GM21360 (cell line): ENCODE measurements around the gene ZNF41.
"Not testable (repeated sequence)": the region's sequence is repeated elsewhere in the genome, so short reads cannot be mapped to it uniquely, and the experiment has no call there.

Experiments
- ATAC-seq: cut with Tn5 transposase; IDR thresholded peaks from one replicate; pipeline ENCODE4 v1.9.1; 2021; ENCODE audit warnings: mild to moderate bottlenecking, moderate library complexity; ENCODE audit not compliant: unreplicated experiment

ZNF41 gene

GRCh38 chrX:47492133-47492532 is 9.1 kb upstream of the ZNF41 start:
- not testable (repeated sequence) for ATAC-seq

GRCh38 chrX:47489507-47490275 is 6.7 kb upstream of the ZNF41 start:
- ATAC-seq: no peak

GRCh38 chrX:47484885-47485284 is 1.9 kb upstream of the ZNF41 start:
- ATAC-seq: no peak

- ATAC-seq: no peak
Measured at GRCh38 chrX:47483306-47484268, 565 bp upstream of the ZNF41 start.

GRCh38 chrX:47482065-47482511 is 934 bp downstream of the ZNF41 start:
- peak; percentile 8 for ATAC-seq

GRCh38 chrX:47481160-47481559 is 1.9 kb downstream of the ZNF41 start:
- ATAC-seq: no peak

GRCh38 chrX:47480576-47480975 is 2.4 kb downstream of the ZNF41 start:
- ATAC-seq: no peak

- no peak for ATAC-seq
Measured at GRCh38 chrX:47475476-47475875, 7.5 kb downstream of the ZNF41 start.

GRCh38 chrX:47467106-47467505 is 15.9 kb downstream of the ZNF41 start:
- ATAC-seq: no peak

- ATAC-seq: no peak
Measured at GRCh38 chrX:47460561-47460960, 22.5 kb downstream of the ZNF41 start.

GRCh38 chrX:47458528-47458927 is 24.5 kb downstream of the ZNF41 start:
- no peak for ATAC-seq

GRCh38 chrX:47456080-47456479 is 26.9 kb downstream of the ZNF41 start:
- no peak for ATAC-seq

- no peak for ATAC-seq
Measured at GRCh38 chrX:47452112-47452511, 30.9 kb downstream of the ZNF41 start.

GRCh38 chrX:47448165-47448806 is 34.7 kb downstream of the ZNF41 start:
- ATAC-seq: no peak

GRCh38 chrX:47447607-47448006 is 35.4 kb downstream of the ZNF41 start:
- no peak for ATAC-seq

GRCh38 chrX:47446971-47447370 is 36.1 kb downstream of the ZNF41 start:
- no peak for ATAC-seq

GRCh38 chrX:47446431-47446830 is 36.6 kb downstream of the ZNF41 start:
- ATAC-seq: no peak

GRCh38 chrX:47430925-47431324 is 52.1 kb downstream of the ZNF41 start:
- ATAC-seq: no peak

GRCh38 chrX:47422444-47422843 is 60.6 kb downstream of the ZNF41 start:
- no peak for ATAC-seq

- ATAC-seq: no peak
Measured at GRCh38 chrX:47420962-47421361, 62.1 kb downstream of the ZNF41 start.

- no peak for ATAC-seq
Measured at GRCh38 chrX:47420265-47420664, 62.8 kb downstream of the ZNF41 start.
